IMR-90 (cell line): ENCODE results near the gene RNF114. TPM values are rescaled to one million over a fixed set of nuclear protein-coding genes. Genes with fewer than 3 reads are reported as not detected.

Source experiments
- ATAC-seq: fragments of 200-7000 bp; cut with Tn5 transposase; 2 replicates; pipeline ENCODE4 v1.9.1; 2020; ENCODE audit warnings: low read depth, mild to moderate bottlenecking, moderate library complexity
- BruUV-seq: library from RNA; stranded (reverse); fragments of 400-500 nt; replicated peaks from 2 replicates; lab custom pipeline; 2021; lab: Mats Ljungman, UMichigan
- CTCF ChIA-PET: fragments of 300-600 bp; formaldehyde crosslinking; extraction: SDS; loops from one replicate; lab custom pipeline; 2021; ENCODE audit warnings: antibody characterized with exemption; lab: Yijun Ruan, JAX
- POLR2A ChIA-PET: fragments of 300-600 bp; sonication (Branson Sonifier 250); formaldehyde crosslinking; loops from one replicate; lab custom pipeline; 2022; ENCODE audit warnings: antibody characterized with exemption; ENCODE audit not compliant: unreplicated experiment; lab: Charles Lee
- DNase-seq: peaks from one replicate; pipeline ENCODE4 v3.0.0; 2013
- H2AFZ ChIP-seq: replicated peaks from 2 replicates; pipeline ENCODE3; 2013; ENCODE audit warnings: low read length, mild to moderate bottlenecking; ENCODE audit not compliant: poor library complexity
- H2AK5ac ChIP-seq: 2 replicates; pipeline ENCODE4 v1.6.1; 2013; ENCODE audit warnings: low read depth, low read length, inconsistent platforms
- H2AK9ac ChIP-seq: replicated peaks from 2 replicates; pipeline ENCODE3; 2013; ENCODE audit warnings: mild to moderate bottlenecking, low read depth, low read length, moderate library complexity; ENCODE audit not compliant: poor library complexity
- H2BK120ac ChIP-seq: 2 replicates; pipeline ENCODE4 v1.6.1; 2013; ENCODE audit warnings: low read depth, low read length, inconsistent platforms
- H2BK15ac ChIP-seq: 3 replicates; pipeline ENCODE4 v1.6.1; 2013; ENCODE audit warnings: low read depth, low read length, inconsistent platforms
- H2BK20ac ChIP-seq: 2 replicates; pipeline ENCODE4 v1.6.1; 2013; ENCODE audit warnings: low read depth, mild to moderate bottlenecking, inconsistent platforms, low read length, moderate library complexity
- H2BK5ac ChIP-seq: 2 replicates; pipeline ENCODE4 v1.6.1; 2013; ENCODE audit warnings: mild to moderate bottlenecking, low read depth, low read length, inconsistent platforms; ENCODE audit not compliant: poor library complexity, severe bottlenecking
- H3K14ac ChIP-seq: replicated peaks from 2 replicates; pipeline ENCODE4 v1.6.1; 2013; ENCODE audit warnings: low read depth, low read length, inconsistent platforms
- H3K18ac ChIP-seq: 2 replicates; pipeline ENCODE4 v1.6.1; 2013; ENCODE audit warnings: low read depth, low read length, control low read depth
- H3K23ac ChIP-seq: 2 replicates; pipeline ENCODE4 v1.6.1; 2013; ENCODE audit warnings: low read depth, low read length, inconsistent platforms
- H3K27ac ChIP-seq: 2 replicates; pipeline ENCODE4 v1.5.1; 2013; ENCODE audit warnings: mild to moderate bottlenecking, control low read depth, low read length; ENCODE audit not compliant: insufficient read depth
- H3K27me3 ChIP-seq: 2 replicates; pipeline ENCODE4 v1.6.1; 2013; ENCODE audit warnings: low read length; ENCODE audit not compliant: control insufficient read depth, insufficient read depth
- H3K36me3 ChIP-seq: 2 replicates; pipeline ENCODE4 v1.6.1; 2013; ENCODE audit warnings: low read length, mixed read lengths; ENCODE audit not compliant: control insufficient read depth, insufficient read depth
- H3K4ac ChIP-seq: 2 replicates; pipeline ENCODE4 v1.6.1; 2013; ENCODE audit warnings: low read depth, low read length, inconsistent platforms
- H3K4me1 ChIP-seq: 2 replicates; pipeline ENCODE4 v1.6.1; 2013; ENCODE audit warnings: low read length, mixed read lengths; ENCODE audit not compliant: control insufficient read depth, insufficient read depth
- H3K4me2 ChIP-seq: 2 replicates; pipeline ENCODE4 v1.6.1; 2013; ENCODE audit warnings: low read depth, mild to moderate bottlenecking, control low read depth, low read length, moderate library complexity
- H3K4me3 ChIP-seq: 2 replicates; pipeline ENCODE4 v1.5.1; 2013; ENCODE audit warnings: low read depth, mild to moderate bottlenecking, control low read depth, low read length, moderate library complexity; ENCODE audit not compliant: insufficient read depth
- H3K56ac ChIP-seq: 2 replicates; pipeline ENCODE4 v1.6.1; 2013; ENCODE audit warnings: low read length, inconsistent platforms; ENCODE audit not compliant: insufficient read depth; ENCODE audit errors: extremely low read depth
- H3K79me1 ChIP-seq, 2 experiments: 2 replicates each; pipeline ENCODE4 v1.6.1; 2013; ENCODE audit warnings: low read length in 2 of 2, inconsistent platforms in 1 of 2, low read depth in 1 of 2
- H3K9ac ChIP-seq: 2 replicates; pipeline ENCODE4 v1.6.1; 2013; ENCODE audit warnings: low read depth, low read length, control low read depth
- H3K9me1 ChIP-seq: 2 replicates; pipeline ENCODE4 v1.6.1; 2013; ENCODE audit warnings: low read length, inconsistent platforms; ENCODE audit not compliant: insufficient read depth
- H3K9me3 ChIP-seq: 2 replicates; pipeline ENCODE4 v1.6.1; 2013; ENCODE audit warnings: low read length; ENCODE audit not compliant: control insufficient read depth, insufficient read depth
- H4K20me1 ChIP-seq: 2 replicates; pipeline ENCODE4 v1.6.1; 2013; ENCODE audit warnings: low read length, inconsistent platforms; ENCODE audit not compliant: insufficient read depth
- H4K5ac ChIP-seq: 2 replicates; pipeline ENCODE4 v1.6.1; 2013; ENCODE audit warnings: mild to moderate bottlenecking, low read depth, low read length, control low read depth
- H4K8ac ChIP-seq, 2 experiments: 2 replicates each; pipeline ENCODE4 v1.6.1; 2013; ENCODE audit warnings: low read depth in 2 of 2, low read length in 2 of 2, control low read depth in 1 of 2, inconsistent platforms in 1 of 2
- H4K91ac ChIP-seq: 2 replicates; pipeline ENCODE4 v1.6.1; 2013; ENCODE audit warnings: low read depth, low read length, inconsistent platforms; ENCODE audit not compliant: insufficient read depth
- CEBPB ChIP-seq: IDR thresholded peaks from 2 replicates; pipeline ENCODE4 v1.6.1; 2012; ENCODE audit warnings: low read depth, low read length, improper control_type of control experiment
- FOS ChIP-seq: fragments of 150-350 bp; IDR thresholded peaks from 2 replicates; pipeline ENCODE4 v1.6.1; 2016; ENCODE audit warnings: low read depth, low read length
- MAFK ChIP-seq: IDR thresholded peaks from 2 replicates; pipeline ENCODE4 v1.6.1; 2012; ENCODE audit warnings: low read depth, low read length, improper control_type of control experiment
- MAZ ChIP-seq: IDR thresholded peaks from 2 replicates; pipeline ENCODE4 v1.6.1; 2012; ENCODE audit warnings: low read depth, mild to moderate bottlenecking, low read length, improper control_type of control experiment, moderate library complexity, borderline replicate concordance
- MXI1 ChIP-seq: IDR thresholded peaks from 2 replicates; pipeline ENCODE4 v1.6.1; 2012; ENCODE audit warnings: low read depth, mild to moderate bottlenecking, low read length, moderate library complexity, borderline replicate concordance
- NFE2L2 ChIP-seq: fragments of 150-350 bp; IDR thresholded peaks from 2 replicates; pipeline ENCODE4 v1.6.1; 2016; ENCODE audit warnings: low read depth, mild to moderate bottlenecking, low read length
- POLR2A ChIP-seq: IDR thresholded peaks from 2 replicates; pipeline ENCODE4 v1.6.1; 2012; ENCODE audit warnings: mild to moderate bottlenecking, low read depth, low read length
- RAD21 ChIP-seq: IDR thresholded peaks from 2 replicates; pipeline ENCODE4 v1.6.1; 2012; ENCODE audit warnings: low read length, improper control_type of control experiment
- RFX5 ChIP-seq: IDR thresholded peaks from 2 replicates; pipeline ENCODE4 v1.8.0; 2012; ENCODE audit warnings: low read depth, mild to moderate bottlenecking, low read length, moderate library complexity
- SMC3 ChIP-seq: fragments of 150-350 bp; IDR thresholded peaks from 2 replicates; pipeline ENCODE4 v1.6.1; 2016; ENCODE audit warnings: low read depth, mild to moderate bottlenecking, antibody characterized with exemption, low read length, moderate library complexity
- USF2 ChIP-seq: fragments of 150-350 bp; IDR thresholded peaks from 2 replicates; pipeline ENCODE4 v1.6.1; 2017; ENCODE audit warnings: mild to moderate bottlenecking, antibody characterized with exemption, low read length, low read depth
- WGBS, 2 experiments: methylation state at CpG; one replicate each; pipeline versions ENCODE4 v1.1.5 to v1.1.7; 2013; ENCODE audit warnings: missing lambda C conversion rate in 2 of 2; ENCODE audit not compliant: insufficient read length in 1 of 2; ENCODE audit errors: extremely low coverage in 2 of 2; 5-methylcytosine and 5-hydroxymethylcytosine counted together
- dilution Hi-C: fragments of 300-500 bp; cut with HindIII; formaldehyde crosslinking; loops from one replicate; pipeline ENCODE4 v1.14.3; 2018; ENCODE audit warnings: low sequenced_read_pairs; ENCODE audit not compliant: unreplicated experiment
- in situ Hi-C: fragments of 300-500 bp; cut with MboI; formaldehyde crosslinking; loops from 3 replicates; pipeline ENCODE4 v1.14.3; 2019; ENCODE audit warnings: low sequenced_read_pairs, inconsistent platforms, mixed read lengths
- intact Hi-C: fragments of 100-400 bp; cut with micrococcal nuclease; formaldehyde crosslinking; loops from 2 replicates; pipeline ENCODE4 v1.10.0; 2022
- polyA plus RNA-seq, 3 experiments: library from polyadenylated mRNA; depleted of rRNA; stranded (reverse); fragments of >200 nt; gene quantifications; 2 replicates each; pipeline ENCODE4 v1.2.3, GENCODE V29; 2012; ENCODE audit warnings: low replicate concordance in 1 of 3
- total RNA-seq: library from RNA; depleted of rRNA; stranded (reverse); fragments of >200 nt; gene quantifications from 2 replicates; pipeline ENCODE4 v1.2.3, GENCODE V29; 2012
- TF ChIP-seq, protein P1 (sequence below): conservative IDR thresholded peaks from 2 replicates; pipeline ENCODE4 v1.5.1; 2012; ENCODE audit warnings: mild to moderate bottlenecking, low read depth, low read length, improper control_type of control experiment

Gene RNF114
- total and polyA plus RNA-seq, 2 of the 4 experiments (the other 2 are of a cell fraction), result 44.6 to 62.3 TPM

DNA sequence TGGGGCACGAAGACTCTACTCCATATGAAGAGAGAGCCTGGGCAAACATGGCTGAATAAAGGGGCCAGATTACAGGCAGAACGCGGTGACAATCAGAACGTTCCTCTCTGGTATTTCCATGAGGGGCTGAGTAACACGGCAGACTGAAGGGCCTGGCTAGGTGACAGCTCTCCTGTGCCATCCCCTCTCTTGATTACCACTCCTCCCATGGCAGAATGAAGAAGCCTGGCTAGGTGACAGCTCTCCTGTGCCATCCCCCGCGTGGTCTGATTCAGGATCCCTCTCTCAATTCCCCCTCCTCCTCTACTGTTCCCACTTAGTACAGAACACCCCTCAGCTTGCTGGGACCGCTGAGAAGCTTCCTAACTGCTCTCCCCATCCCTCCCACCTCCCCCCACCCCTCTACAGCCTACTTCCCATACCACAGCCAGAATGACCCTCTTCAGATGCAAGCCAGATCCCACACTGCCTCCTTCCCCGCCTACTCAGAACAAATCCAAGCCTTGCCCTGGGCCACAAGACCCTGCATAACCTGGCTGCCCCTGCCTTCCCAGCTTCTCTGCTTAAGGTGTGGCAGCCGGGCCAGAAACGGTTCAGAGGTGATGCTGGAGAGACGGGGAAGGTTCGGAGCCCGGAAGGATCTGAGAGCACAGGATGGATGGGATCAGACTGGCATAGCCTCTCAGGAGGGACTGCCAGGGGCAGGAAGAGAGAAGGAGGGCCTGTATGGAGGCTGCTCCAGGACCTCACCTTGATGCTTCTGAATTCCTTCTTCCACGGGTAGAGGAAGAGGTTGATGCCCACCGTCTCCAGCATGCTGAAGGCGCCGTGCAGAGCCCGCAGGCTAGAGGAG, 28.6 kb upstream of the RNF114 start:
- Histone ChIP-seq H4K91ac (no peak overlapping the region), H2AFZ (no peak overlapping the region), H3K4me2 (no peak overlapping the region), H3K4me1 (no peaks in the 10 kb centered on the region), H3K18ac (no peak overlapping the region), H3K56ac (no peak overlapping the region), H3K4ac (no peak overlapping the region), H3K14ac (no peak overlapping the region), H4K5ac (no peak overlapping the region), H3K79me1 (peaks cover 22 to 70% of the 10 kb centered on the region in 2 experiments), H2BK120ac (no peak overlapping the region), H3K36me3 (peaks cover 50% of the 10 kb centered on the region), H3K4me3 (no peak overlapping the region), H2BK20ac (no peak overlapping the region), H2AK5ac (no peak overlapping the region), H3K23ac (no peak overlapping the region), H3K27me3 (no peaks in the 10 kb centered on the region), H4K8ac (no peak overlapping the region), H4K20me1 (peaks cover 45% of the 10 kb centered on the region), H3K27ac (no peak overlapping the region), H2BK5ac (no peak overlapping the region), H3K9me3 (no peaks in the 10 kb centered on the region), H3K9me1 (no peaks in the 10 kb centered on the region), H2AK9ac (no peak overlapping the region), H2BK15ac (no peak overlapping the region), H3K9ac (no peak overlapping the region)
- ATAC-seq, result no peak
- no TSS peak for BruUV-seq
- in situ Hi-C loops, result no loop called here
- 95% methylated on average over 8 of the region's 19 CpGs; no CpG with 5 or more reads in 1 of the 2 experiments for WGBS, 2 experiments
- no peak for DNase-seq
- dilution Hi-C loops, result no loop called here
- intact Hi-C loops, result no loop called here
- ChIA-PET CTCF (no interaction called here), POLR2A (no interaction called here)
- no peak for TF ChIP-seq MXI1
- TF ChIP-seq USF2, result no peak
- no peak for TF ChIP-seq RAD21
- TF ChIP-seq, protein P1, sequence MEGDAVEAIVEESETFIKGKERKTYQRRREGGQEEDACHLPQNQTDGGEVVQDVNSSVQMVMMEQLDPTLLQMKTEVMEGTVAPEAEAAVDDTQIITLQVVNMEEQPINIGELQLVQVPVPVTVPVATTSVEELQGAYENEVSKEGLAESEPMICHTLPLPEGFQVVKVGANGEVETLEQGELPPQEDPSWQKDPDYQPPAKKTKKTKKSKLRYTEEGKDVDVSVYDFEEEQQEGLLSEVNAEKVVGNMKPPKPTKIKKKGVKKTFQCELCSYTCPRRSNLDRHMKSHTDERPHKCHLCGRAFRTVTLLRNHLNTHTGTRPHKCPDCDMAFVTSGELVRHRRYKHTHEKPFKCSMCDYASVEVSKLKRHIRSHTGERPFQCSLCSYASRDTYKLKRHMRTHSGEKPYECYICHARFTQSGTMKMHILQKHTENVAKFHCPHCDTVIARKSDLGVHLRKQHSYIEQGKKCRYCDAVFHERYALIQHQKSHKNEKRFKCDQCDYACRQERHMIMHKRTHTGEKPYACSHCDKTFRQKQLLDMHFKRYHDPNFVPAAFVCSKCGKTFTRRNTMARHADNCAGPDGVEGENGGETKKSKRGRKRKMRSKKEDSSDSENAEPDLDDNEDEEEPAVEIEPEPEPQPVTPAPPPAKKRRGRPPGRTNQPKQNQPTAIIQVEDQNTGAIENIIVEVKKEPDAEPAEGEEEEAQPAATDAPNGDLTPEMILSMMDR, result no peak
- TF ChIP-seq SMC3, result no peak
- no peak for TF ChIP-seq CEBPB
- no peak for TF ChIP-seq POLR2A
- TF ChIP-seq MAZ, result no peak
- no peak for TF ChIP-seq RFX5
- no peak for TF ChIP-seq NFE2L2
- TF ChIP-seq MAFK, result no peak
- no peak for TF ChIP-seq FOS
